HG02798 (cell line): ENCODE measurements around the gene TLR9.

ENCODE experiments used
- ATAC-seq: cut with Tn5 transposase; IDR thresholded peaks from one replicate; pipeline ENCODE4 v1.9.1; 2021; ENCODE audit warnings: mild to moderate bottlenecking; ENCODE audit not compliant: unreplicated experiment, poor library complexity

Gene TLR9

GRCh38 chr3:52233108-52233591, 7.7 kb upstream of the TLR9 start:
- no peak for ATAC-seq

DNA sequence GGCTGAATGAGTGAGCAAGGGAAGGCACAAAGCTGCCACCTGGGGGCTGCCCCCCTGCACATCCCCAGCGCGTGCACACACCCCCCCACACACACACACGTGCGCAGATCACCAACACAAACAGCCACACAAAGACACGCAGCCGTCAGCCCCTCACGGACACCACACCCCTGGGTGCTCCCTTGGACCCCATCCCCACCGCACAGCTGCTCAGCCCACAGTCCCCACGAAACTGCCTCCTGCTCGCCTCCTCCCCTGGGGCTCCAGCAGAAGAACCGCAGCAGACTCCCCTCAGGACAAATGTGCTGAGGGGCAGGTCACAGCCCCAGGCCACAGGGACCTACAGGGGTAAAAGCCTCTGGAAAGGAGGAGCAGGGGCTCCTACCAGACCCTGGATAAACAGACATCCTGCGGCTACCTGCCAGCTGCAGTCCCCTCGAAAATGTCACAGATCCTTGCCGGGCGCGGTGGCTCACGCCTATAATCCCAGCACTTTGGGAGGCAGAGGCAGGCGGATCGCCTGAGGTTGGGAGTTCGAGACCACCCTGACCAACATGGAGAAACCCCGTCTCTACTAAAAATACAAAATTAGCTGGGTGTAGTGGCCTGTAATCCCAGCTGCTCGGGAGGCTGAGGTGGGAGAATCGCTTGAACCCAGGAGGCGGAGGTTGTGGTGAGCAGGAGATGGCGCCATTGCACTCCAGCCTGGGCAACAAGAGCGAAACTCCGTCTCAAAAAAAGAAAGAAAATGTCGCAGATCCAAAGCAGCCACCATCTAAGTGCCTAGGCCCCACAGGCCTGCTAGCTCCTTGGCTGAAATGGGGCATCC, 7.0 kb upstream of the TLR9 start:
- ATAC-seq: no peak

DNA sequence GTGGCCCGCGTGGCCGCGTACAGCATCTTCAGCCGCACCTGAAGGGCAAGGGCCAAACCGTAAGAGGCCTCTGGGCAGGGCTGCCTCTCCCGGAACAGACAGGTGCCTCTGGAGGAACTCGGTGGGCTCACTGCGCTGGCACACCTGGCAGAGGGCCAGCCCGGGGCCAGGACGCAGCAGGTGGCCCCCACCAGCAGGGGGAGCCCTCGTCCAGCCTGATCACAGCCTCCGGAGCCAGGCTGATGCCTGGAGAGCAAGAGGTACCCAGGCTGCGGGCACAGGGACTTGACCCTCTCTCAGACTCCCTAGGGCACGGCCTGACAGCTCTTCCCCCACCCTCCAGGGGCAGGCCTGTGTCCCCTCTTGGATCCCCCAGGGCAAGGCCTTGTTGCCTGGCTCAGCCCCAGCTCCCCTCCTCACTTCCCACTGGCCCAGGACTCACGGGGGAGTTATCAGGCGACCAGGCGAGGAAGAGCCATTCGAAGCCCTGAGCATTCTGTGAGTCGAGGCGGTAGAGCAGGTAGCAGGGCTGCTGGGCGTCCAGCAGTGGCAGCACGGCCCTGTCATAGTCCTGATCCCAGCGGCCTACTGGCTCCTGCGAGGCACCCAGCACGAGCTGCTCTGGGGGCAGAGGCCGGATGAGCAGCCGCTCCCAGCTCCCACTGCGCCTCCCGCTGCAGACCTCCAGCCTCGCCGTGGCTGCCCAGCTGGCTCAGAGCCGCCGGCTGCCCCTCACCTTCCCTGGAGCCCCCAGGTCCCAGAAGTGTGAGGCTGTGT, 6.2 kb upstream of the TLR9 start:
- ATAC-seq: no peak

DNA sequence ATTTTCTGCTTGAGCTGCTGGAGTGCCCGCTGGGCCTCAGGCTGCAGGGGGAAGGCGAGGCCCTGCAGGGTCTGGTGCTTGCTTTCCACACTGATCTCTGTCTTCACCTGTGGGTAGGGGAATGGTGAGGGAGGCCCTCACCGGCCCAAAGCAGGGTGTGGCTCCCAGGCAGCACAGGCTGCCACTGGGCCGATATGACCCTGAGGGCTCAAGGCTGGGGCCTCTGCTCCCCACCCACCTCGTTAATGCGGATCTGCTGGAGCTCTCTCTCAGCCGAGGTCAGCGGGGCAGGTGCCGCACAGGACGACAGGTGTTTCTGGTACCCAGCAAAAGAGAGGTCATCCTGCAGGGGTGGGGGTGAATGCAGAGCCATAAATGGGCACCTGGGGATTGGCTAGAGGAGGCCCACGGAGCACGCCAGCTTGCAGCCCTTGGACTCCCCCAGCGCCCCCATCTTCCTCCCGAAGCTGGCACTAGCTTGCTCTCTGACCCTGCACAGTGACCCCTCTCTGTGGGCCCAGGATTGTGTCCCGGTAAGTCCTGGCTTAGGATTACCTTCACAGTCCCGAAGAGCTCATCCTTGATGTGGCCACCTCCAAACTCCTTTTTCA, 5.5 kb upstream of the TLR9 start:
- ATAC-seq: no peak

GRCh38 chr3:52230461-52230860, 5.0 kb upstream of the TLR9 start:
- ATAC-seq: no peak

- ATAC-seq: no peak
These were observed 4.2 kb upstream of the TLR9 start for GRCh38 chr3:52229656-52230055.

- ATAC-seq: no peak
These were observed 3.4 kb upstream of the TLR9 start for GRCh38 chr3:52228751-52229291.

DNA sequence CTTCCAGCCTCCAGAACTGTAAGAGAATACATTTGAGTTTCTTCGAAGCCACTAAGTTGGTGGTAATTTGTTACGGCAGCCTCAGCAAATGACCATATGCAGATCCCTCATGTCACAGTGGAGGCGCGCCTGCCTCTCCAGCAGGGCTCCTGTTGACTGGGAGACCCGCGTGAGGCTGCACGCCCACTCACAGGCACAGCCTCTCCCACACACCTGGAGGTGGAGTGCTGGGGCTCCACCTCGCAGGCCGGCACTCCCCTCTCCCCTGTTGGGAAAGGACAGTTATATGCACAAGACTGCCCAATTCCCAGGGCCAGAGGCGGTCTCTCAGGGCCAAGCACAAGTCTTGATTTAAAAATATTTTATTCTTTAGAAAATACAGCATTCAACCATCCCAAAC, 2.8 kb upstream of the TLR9 start:
- no peak for ATAC-seq

DNA sequence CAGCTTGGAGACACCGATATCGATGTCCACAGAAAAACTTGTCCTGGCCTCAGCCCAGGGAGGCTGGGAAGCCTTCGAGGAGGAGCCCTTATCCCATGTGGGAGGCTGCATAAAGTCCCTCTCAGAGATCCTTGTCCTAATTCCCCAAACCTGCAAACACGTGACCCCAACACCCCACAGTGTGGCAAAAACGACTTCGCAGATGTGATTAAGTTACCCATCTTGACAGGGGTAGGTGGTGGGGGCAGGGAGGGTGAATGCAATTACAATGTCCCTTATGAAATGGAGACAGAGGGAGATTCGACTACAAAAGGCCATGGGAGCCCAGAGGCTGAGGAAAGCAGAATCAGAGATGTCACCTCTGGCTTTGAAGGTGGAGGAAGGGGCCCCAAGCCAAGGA, 2.3 kb upstream of the TLR9 start:
- no peak for ATAC-seq

GRCh38 chr3:52227117-52227516, 1.7 kb upstream of the TLR9 start:
- ATAC-seq: no peak

GRCh38 chr3:52226229-52226817, 878 bp upstream of the TLR9 start:
- peak; percentile 17 for ATAC-seq

DNA sequence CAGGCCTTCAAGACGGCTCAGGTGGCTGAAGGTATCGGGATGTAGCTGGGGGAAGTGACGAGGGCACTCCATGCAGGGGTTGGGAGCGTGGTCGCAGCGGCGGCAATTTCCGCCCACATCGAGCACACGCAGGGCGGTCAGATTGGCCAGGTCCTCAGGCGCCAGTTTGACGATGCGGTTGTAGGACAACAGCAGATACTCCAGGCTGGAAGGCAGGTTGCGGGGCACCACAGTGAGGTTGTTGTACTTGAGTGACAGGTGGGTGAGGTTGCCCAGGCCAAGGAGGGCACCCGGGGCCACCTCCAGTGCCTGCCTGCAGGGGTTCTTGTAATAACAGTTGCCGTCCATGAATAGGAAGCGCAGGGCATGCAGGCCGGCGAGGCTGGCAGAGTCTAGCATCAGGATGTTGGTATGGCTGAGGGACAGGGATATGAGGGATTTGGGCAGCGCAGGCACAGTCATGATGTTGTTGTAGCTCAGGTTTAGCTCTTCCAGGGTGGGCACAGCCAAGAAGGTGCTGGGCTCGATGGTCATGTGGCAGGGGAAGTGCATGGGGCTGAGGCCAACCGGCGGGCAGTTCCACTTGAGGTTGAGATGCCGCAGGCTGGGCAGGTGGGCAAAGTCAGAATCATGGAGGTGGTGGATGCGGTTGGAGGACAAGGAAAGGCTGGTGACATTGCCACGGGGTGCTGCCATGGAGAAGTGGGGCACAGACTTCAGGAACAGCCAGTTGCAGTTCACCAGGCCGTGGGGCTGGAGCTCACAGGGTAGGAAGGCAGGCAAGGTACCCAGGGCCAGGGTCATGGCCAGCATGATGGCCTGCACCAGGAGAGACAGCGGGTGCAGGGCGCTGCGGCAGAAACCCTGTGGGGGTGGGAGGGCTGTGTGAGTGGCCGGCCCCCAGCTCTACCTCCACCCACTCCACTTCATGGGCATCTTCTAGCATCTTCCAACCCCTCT, 1.7 kb downstream of the TLR9 start:
- no peak for ATAC-seq

- ATAC-seq: no peak
These were observed 2.9 kb downstream of the TLR9 start for GRCh38 chr3:52222319-52223221.

DNA sequence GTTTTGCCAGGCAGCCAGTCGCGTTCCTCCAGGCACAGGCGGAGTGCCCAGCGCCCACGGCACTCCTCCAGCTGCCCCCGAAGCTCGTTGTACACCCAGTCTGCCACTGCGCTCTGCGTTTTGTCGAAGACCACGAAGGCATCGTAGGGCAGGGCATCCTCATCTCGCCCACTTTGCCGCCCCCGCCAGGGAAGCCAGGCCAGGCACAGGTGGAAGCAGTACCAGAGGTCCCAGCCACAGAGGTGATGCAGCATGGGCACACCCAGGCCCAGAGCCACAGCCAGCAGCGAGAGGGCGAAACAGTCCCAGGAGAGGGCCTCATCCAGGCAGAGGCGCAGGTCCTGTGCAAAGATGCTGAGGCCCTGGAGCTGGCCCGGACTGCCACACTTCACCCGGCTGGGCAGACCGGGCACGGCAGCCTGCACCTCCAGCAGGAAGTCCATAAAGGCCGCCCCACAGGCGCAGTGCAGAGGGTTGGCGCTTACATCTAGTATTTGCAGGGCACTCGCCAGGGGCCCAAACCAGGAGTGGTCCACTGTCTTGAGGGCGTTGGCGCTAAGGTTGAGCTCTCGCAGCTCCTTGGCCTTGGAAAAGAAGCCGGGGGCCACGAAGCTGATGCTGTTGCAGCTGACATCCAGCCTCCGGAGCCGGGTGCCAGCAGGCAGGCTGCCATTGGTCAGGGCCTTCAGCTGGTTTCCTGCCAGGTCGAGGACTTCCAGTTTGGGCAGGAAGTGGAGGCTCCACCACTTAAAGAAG, 3.7 kb downstream of the TLR9 start:
- no peak for ATAC-seq

- ATAC-seq: no peak
These were observed 4.3 kb downstream of the TLR9 start for GRCh38 chr3:52221141-52221562.

GRCh38 chr3:52220380-52221026, 4.9 kb downstream of the TLR9 start:
- ATAC-seq: peak; percentile 61
